Keratinocyte (primary cell): ENCODE data around the gene KRT33A.

Experiments
- EZH2 ChIP-seq: IDR thresholded peaks from one replicate; pipeline ENCODE4 v1.6.1; 2012; ENCODE audit warnings: inconsistent platforms, mild to moderate bottlenecking, low read length, moderate library complexity
- TF ChIP-seq, protein P1 (sequence below), 3 experiments: IDR thresholded peaks in 1 of 3; conservative IDR thresholded peaks in 1 of 3; optimal IDR thresholded peaks in 1 of 3; 2 replicates in 2 of 3; 3 replicates in 1 of 3; pipeline versions ENCODE3 to v1.5.1; 2011; ENCODE audit warnings: low read length in 3 of 3, mild to moderate bottlenecking in 3 of 3, moderate library complexity in 2 of 3, control low read depth in 1 of 3, inconsistent platforms in 1 of 3; ENCODE audit not compliant: insufficient read depth in 2 of 3; ENCODE audit errors: extremely low read depth in 1 of 3

DNA sequence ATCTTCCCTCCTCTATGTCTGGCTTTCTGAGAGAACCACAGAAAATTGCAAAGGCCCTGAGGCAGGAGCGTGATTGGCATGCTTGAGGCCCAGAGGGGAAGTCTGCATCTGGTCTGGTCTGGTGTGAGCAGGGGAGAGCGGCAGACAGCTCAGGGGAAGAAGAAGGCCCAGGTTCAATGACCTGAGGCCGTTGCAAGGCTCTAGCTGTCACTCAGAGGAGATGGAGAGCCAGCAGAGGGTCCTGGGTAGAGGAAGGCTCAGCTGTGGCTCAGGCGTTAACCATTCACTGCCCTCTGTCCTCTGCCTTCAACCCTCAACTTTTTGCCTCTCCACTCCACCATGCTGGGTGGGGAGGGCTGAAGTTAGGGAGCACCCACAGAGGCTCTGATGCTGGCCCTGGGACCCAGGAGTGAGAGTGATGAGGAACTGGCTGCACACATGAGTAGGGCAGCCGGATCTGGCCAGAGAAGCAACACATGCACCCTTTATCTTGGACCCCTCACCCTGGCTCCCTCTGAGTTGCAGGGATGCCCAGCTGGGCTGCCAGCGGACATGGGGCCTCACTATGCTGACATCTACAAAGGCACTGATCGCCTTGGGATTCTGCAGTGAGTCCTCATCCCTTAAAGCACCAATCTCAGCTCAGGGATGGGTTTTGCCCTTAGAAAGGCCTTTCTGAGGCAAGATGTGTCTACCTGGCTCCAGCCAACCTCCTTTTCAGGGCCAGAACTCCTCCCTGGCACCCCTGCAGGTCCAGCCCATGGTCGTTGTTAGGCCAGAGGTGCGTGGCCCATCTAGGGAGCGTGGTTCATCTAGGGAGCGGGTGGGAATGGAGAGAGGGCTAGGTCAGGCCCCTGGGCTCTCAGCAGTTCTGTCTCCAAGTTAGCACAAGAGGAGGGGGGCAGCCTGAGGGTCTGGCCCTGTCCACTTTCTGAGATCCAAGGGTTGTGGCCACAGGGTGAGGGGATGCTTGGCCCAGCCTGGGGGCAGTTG is 27.4 kb downstream of the KRT33A start:
- TF ChIP-seq, protein P1, sequence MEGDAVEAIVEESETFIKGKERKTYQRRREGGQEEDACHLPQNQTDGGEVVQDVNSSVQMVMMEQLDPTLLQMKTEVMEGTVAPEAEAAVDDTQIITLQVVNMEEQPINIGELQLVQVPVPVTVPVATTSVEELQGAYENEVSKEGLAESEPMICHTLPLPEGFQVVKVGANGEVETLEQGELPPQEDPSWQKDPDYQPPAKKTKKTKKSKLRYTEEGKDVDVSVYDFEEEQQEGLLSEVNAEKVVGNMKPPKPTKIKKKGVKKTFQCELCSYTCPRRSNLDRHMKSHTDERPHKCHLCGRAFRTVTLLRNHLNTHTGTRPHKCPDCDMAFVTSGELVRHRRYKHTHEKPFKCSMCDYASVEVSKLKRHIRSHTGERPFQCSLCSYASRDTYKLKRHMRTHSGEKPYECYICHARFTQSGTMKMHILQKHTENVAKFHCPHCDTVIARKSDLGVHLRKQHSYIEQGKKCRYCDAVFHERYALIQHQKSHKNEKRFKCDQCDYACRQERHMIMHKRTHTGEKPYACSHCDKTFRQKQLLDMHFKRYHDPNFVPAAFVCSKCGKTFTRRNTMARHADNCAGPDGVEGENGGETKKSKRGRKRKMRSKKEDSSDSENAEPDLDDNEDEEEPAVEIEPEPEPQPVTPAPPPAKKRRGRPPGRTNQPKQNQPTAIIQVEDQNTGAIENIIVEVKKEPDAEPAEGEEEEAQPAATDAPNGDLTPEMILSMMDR (optimal IDR thresholded peaks at IDR 0.05 in 1 of 3, IDR thresholded peaks at IDR 0.05 in 1 of 3, conservative IDR thresholded peaks at IDR 0.05 in 1 of 3; ENCODE audit: extremely low read depth in 1 of 3, insufficient read depth in 2 of 3, low read length in 3 of 3), result no peak
- no peak for TF ChIP-seq EZH2
